ENCODE measurements around the gene TCEAL8.

DNA sequence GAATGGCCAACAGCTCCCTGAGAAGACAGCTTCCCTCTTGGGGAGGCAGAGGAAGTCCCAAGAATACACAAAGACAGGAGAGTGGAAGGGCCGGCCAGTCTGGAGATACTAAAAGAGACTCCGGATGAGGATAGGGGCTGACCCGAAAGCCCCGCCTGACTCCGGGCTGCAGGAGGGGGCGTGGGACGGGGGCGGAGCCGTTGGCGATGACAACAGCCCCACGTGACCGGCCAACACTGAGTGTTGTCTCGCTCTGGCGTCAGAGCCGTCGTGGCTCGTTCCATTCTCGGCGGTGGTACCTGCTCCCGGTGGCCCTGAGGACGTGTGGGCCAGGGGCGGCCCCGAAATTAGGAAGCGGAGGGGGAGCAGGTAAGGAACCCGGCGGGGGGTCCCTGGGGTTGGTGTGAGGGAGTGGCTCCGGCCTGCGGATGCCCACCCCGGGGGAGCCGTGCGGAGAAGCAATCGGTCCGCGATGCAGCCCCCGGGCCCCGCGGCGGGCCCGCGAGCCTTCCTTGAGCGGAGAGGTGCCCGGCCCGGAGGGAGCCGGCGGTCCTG lies 40.0 kb downstream of the TCEAL8 start, which contains the start of gene BEX4:
- TF ChIP-seq, protein P1, sequence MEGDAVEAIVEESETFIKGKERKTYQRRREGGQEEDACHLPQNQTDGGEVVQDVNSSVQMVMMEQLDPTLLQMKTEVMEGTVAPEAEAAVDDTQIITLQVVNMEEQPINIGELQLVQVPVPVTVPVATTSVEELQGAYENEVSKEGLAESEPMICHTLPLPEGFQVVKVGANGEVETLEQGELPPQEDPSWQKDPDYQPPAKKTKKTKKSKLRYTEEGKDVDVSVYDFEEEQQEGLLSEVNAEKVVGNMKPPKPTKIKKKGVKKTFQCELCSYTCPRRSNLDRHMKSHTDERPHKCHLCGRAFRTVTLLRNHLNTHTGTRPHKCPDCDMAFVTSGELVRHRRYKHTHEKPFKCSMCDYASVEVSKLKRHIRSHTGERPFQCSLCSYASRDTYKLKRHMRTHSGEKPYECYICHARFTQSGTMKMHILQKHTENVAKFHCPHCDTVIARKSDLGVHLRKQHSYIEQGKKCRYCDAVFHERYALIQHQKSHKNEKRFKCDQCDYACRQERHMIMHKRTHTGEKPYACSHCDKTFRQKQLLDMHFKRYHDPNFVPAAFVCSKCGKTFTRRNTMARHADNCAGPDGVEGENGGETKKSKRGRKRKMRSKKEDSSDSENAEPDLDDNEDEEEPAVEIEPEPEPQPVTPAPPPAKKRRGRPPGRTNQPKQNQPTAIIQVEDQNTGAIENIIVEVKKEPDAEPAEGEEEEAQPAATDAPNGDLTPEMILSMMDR (IDR thresholded peaks at IDR 0.05) = no peak
- no peak for TF ChIP-seq POLR2AphosphoS5 (IDR thresholded peaks at IDR 0.05; ENCODE audit: low read depth, low read length)
- TF ChIP-seq SIN3A (IDR thresholded peaks at IDR 0.05; ENCODE audit: borderline replicate concordance, insufficient read depth, low read depth, low read length) = no peak

Measured in Panc1 (cell line).